Right lobe of liver (tissue), 6 donors: ENCODE measurements around the gene SSC4D. TPM values are rescaled to one million over a fixed set of nuclear protein-coding genes. Genes with fewer than 3 reads are reported as not detected.
"Not testable (repeated sequence)": the region's sequence is repeated elsewhere in the genome, so short reads cannot be mapped to it uniquely, and the experiment has no call there.

Experiments
- ATAC-seq, 4 donors: fragments of 200-7000 bp; cut with Tn5 transposase; one replicate each; pipeline ENCODE4 v1.9.1; 2020; ENCODE audit warnings: mild to moderate bottlenecking in 4 of 4, moderate library complexity in 4 of 4
- DNase-seq, 3 donors: peaks; one replicate each; pipeline ENCODE4 v3.0.0-alpha.2; 2020
- H3K27ac ChIP-seq, 3 donors: fragments of 200-600 bp; one replicate each; pipeline ENCODE4 v1.8.0; 2022
- H3K27me3 ChIP-seq, 2 donors: fragments of 200-600 bp; one replicate each; pipeline ENCODE4 v1.8.0; 2022
- H3K36me3 ChIP-seq, 4 donors: fragments of 200-600 bp; sonication (generic) in 1 of 4; one replicate each; pipeline versions ENCODE4 v1.5.1 to v1.8.0; 2017 to 2022; ENCODE audit warnings: control low read depth in 1 of 4
- H3K4me1 ChIP-seq, 4 donors: fragments of 200-600 bp; sonication (generic) in 1 of 4; one replicate each; pipeline versions ENCODE4 v1.5.1 to v1.8.0; 2017 to 2022; ENCODE audit warnings: control low read depth in 1 of 4
- H3K4me3 ChIP-seq, 3 donors: fragments of 200-600 bp; one replicate each; pipeline ENCODE4 v1.8.0; 2022
- H3K9me3 ChIP-seq, 4 donors: fragments of 200-600 bp; sonication (generic) in 1 of 4; one replicate each; pipeline versions ENCODE4 v1.5.1 to v1.8.0; 2017 to 2022; ENCODE audit warnings: control low read depth in 1 of 4
- POLR2A ChIP-seq: fragments of 450-650 bp; IDR thresholded peaks from one replicate; pipeline ENCODE4 v1.6.1; 2017; ENCODE audit warnings: antibody characterized with exemption, mild to moderate bottlenecking
- WGBS: methylation state at CpG from one replicate; pipeline ENCODE4 v1.1.6; 2018; ENCODE audit warnings: low coverage, low lambda C conversion rate; ENCODE audit not compliant: insufficient coverage; ENCODE audit errors: missing lambda C conversion rate; 5-methylcytosine and 5-hydroxymethylcytosine counted together
- intact Hi-C, 2 donors: fragments of 100-400 bp; cut with DNase I; formaldehyde crosslinking; loops; one replicate each; pipeline versions ENCODE4 v1.11.2 to v1.14.1; 2022
- total RNA-seq, 6 experiments: library from RNA; depleted of rRNA in 2 of 6; stranded (reverse); fragments of >200 nt in 2 of 6; fragmentation: NEBNext Ultra II Directional in 3 of 6; extraction: Animal tissue kit (Norgen Biotek cat#: 25700) in 3 of 6; gene quantifications; one replicate each; pipeline versions ENCODE4 v1.1.0 to v1.2.4, GENCODE V29; 2016 to 2023
- TF ChIP-seq, protein P1 (sequence below), 4 donors: fragments of 200-600 bp in 3 of 4; fragments of 450-650 bp in 1 of 4; IDR thresholded peaks; one replicate each; pipeline versions ENCODE4 v1.5.1 to v1.8.0; 2016 to 2022; ENCODE audit warnings: antibody characterized with exemption in 4 of 4, mild to moderate bottlenecking in 2 of 4
- donor health status: DM: no; HTN: yes; CAD: no.
- donor health status: DM: no; HTN: no; CAD: no.
- donor health status: DM: no; HTN: no; CAD: no.
- donor health status: DM: no; HTN: yes; CAD: no.
- donor health status: DM: no; HTN: yes; CAD: no.

SSC4D gene
- total RNA-seq, 6 experiments from 2014 or later = 1.2 to 2.6 (median 1.2) TPM

DNA sequence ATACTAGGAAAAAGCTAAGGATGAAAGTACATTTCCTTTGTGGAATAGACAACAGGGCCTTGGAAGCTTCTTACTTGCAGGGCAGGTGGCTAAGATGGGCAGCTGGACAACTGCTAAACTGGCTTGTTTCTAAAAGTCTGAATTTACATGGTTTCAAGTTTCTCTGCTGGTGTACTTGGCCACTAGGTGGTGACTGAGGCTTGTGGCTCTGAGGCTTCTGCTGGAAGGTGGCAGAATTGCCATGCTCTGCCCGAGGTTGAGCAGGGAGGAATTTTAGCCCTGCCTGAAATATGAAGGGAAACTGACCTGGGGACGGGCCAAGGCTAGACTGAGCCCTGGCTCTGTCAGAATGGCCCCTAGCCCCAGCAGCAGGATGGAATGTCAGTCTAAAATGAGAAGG is 28.4 kb upstream of the SSC4D start:
- intact Hi-C loops, H3K36me3 ChIP-seq, H3K27ac ChIP-seq, H3K4me3 ChIP-seq, H3K27me3 ChIP-seq, H3K9me3 ChIP-seq, H3K4me1 ChIP-seq: not testable (repeated sequence)
- 0% methylated on average over 1 of the region's 2 CpGs for WGBS
- ATAC-seq (peak; percentile 88 to 93 (median 92)), DNase-seq (peak in 2 of 3 donors; percentile 56 to 76)
- TF ChIP-seq, protein P1, sequence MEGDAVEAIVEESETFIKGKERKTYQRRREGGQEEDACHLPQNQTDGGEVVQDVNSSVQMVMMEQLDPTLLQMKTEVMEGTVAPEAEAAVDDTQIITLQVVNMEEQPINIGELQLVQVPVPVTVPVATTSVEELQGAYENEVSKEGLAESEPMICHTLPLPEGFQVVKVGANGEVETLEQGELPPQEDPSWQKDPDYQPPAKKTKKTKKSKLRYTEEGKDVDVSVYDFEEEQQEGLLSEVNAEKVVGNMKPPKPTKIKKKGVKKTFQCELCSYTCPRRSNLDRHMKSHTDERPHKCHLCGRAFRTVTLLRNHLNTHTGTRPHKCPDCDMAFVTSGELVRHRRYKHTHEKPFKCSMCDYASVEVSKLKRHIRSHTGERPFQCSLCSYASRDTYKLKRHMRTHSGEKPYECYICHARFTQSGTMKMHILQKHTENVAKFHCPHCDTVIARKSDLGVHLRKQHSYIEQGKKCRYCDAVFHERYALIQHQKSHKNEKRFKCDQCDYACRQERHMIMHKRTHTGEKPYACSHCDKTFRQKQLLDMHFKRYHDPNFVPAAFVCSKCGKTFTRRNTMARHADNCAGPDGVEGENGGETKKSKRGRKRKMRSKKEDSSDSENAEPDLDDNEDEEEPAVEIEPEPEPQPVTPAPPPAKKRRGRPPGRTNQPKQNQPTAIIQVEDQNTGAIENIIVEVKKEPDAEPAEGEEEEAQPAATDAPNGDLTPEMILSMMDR (IDR thresholded peaks at IDR 0.05) = peak; percentile 44 to 58 (median 55)

- Histone ChIP-seq H3K9me3 (no peaks in the 10 kb centered on the region), H3K27ac (no peak overlapping the region), H3K27me3 (no peaks in the 10 kb centered on the region), H3K4me3 (no peak overlapping the region), H3K36me3 (no peaks in the 10 kb centered on the region), H3K4me1 (no peaks in the 10 kb centered on the region)
- DNase-seq (peak in 1 of 3 donors; percentile 35), ATAC-seq (no peak)
- WGBS = no CpG with 5 or more reads among the region's 3 CpGs
- no peak for TF ChIP-seq POLR2A
- TF ChIP-seq, protein P1 (IDR thresholded peaks at IDR 0.05) = no peak
- intact Hi-C loops = no loop called here
Measured at GRCh38 chr7:76430836-76431235, 21.3 kb upstream of the SSC4D start.

GRCh38 chr7:76430211-76430610 is 20.7 kb upstream of the SSC4D start:
- intact Hi-C loops = no loop called here
- H3K9me3 ChIP-seq = no peaks in the 10 kb centered on the region
- TF ChIP-seq, protein P1 (IDR thresholded peaks at IDR 0.05) = no peak
- no peak for TF ChIP-seq POLR2A
- H3K36me3 ChIP-seq = no peaks in the 10 kb centered on the region
- 80% methylated on average over 1 of the region's 9 CpGs for WGBS
- no peak for ATAC-seq
- DNase-seq = peak in 1 of 3 donors; percentile 14
- H3K4me1 ChIP-seq = no peaks in the 10 kb centered on the region
- no peak overlapping the region for H3K4me3 ChIP-seq
- H3K27me3 ChIP-seq = no peaks in the 10 kb centered on the region
- H3K27ac ChIP-seq = no peak overlapping the region

DNA sequence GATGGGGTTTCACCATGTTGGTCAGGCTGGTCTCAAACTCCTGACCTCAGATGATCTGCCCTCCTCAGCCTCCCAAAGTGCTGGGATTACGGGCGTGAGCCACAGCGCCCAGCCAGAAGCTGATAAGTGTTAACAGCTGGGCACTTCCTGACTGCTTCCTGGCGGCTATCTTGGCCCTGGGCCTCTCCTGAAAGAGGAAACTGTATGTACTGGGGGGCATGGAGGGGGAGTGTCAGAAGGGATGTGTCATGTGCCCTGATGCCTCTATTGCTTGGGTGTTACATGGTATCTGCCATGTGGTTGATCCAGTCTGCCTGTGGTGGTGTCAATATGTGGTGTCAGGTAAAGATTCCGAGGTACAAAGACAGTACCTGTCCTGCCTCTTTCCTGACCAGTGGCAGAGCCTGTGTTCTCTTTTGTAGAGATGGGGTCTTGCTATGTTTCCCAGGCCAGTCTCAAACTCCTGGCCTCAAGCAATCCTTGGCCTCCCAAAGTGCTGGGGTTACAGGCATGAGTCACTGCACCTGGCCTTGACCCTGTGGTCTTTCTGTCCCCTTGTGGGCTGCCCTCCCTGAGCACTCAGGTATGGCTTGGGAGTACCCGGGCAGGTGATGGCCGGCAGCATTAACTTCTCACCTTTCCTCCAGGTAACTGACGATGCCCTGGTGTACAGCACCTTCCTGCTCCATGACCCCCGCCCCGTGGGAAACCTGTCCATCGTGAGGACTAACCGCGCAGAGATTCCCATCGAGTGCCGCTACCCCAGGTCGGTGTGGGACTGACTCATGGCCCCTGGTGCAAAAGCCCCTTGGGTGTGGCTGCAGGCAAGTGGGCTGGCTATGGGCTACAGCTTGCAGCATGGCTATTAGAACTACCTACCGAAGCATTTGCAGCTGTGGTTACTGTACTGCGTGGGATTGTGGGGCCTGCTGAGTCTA is 19.6 kb upstream of the SSC4D start:
- DNase-seq (peak in 1 of 3 donors; percentile 40), ATAC-seq (peak in 3 of 4 donors; percentile 30 to 31 (median 30))
- Histone ChIP-seq H3K36me3 (no peaks in the 10 kb centered on the region), H3K27me3 (no peaks in the 10 kb centered on the region), H3K4me3 (no peak overlapping the region), H3K4me1 (no peaks in the 10 kb centered on the region), H3K27ac (no peak overlapping the region), H3K9me3 (no peaks in the 10 kb centered on the region)
- WGBS = 70% methylated on average over 2 of the region's 18 CpGs
- intact Hi-C loops = no loop called here
- TF ChIP-seq, protein P1 (IDR thresholded peaks at IDR 0.05) = no peak
- TF ChIP-seq POLR2A = no peak
